Vagina (tissue), 2 donors: Measurements from ENCODE around the gene PTOV1. TPM values are rescaled to one million over a fixed set of nuclear protein-coding genes. Genes with fewer than 3 reads are reported as not detected.

Source experiments
- DNase-seq, 2 donors: peaks; one replicate each; pipeline ENCODE4 v3.0.0-alpha.2; 2017; ENCODE audit errors: extremely low spot score in 2 of 2
- H3K27ac ChIP-seq: fragments of 200-600 bp; sonication (generic); one replicate; pipeline ENCODE4 v1.5.1; 2019
- H3K27me3 ChIP-seq: fragments of 200-600 bp; sonication (generic); one replicate; pipeline ENCODE4 v1.5.1; 2019
- H3K36me3 ChIP-seq, 2 donors: fragments of 200-600 bp; sonication (generic); one replicate each; pipeline ENCODE4 v1.5.1; 2017 to 2019
- H3K4me1 ChIP-seq: fragments of 200-600 bp; sonication (generic); one replicate; pipeline ENCODE4 v1.5.1; 2019
- H3K4me3 ChIP-seq, 2 donors: fragments of 200-600 bp; sonication (generic); 1 replicate in 1 of 2; 2 replicates in 1 of 2; pipeline ENCODE4 v1.5.1; 2016 to 2019
- H3K9me3 ChIP-seq: fragments of 200-600 bp; sonication (generic); one replicate; pipeline ENCODE4 v1.5.1; 2019
- POLR2A ChIP-seq, 2 donors: fragments of 450-650 bp; IDR thresholded peaks; one replicate each; pipeline ENCODE4 v1.6.1; 2017; ENCODE audit warnings: antibody characterized with exemption in 2 of 2, mild to moderate bottlenecking in 2 of 2, moderate library complexity in 2 of 2
- POLR2AphosphoS5 ChIP-seq, 2 donors: sonication (generic); formaldehyde crosslinking; IDR thresholded peaks; one replicate each; pipeline ENCODE4 v1.9.0; 2017; ENCODE audit warnings: antibody characterized with exemption in 2 of 2, mild to moderate bottlenecking in 2 of 2, low read depth in 1 of 2; ENCODE audit not compliant: insufficient read depth in 1 of 2
- intact Hi-C: fragments of 100-400 bp; cut with DNase I; formaldehyde crosslinking; loops from one replicate; pipeline ENCODE4 v1.15.1; 2023
- total RNA-seq: library from RNA; depleted of rRNA; stranded (reverse); fragments of >200 nt; gene quantifications from one replicate; pipeline ENCODE4 v1.2.3, GENCODE V29; 2016
- TF ChIP-seq, protein P1 (sequence below), 3 experiments: fragments of 450-650 bp in 2 of 3; fragments of 200-600 bp in 1 of 3; sonication (generic) in 1 of 3; IDR thresholded peaks; one replicate each; pipeline ENCODE4 v1.5.1; 2017 to 2019; ENCODE audit warnings: antibody characterized with exemption in 3 of 3, mild to moderate bottlenecking in 2 of 3, moderate library complexity in 2 of 3

Gene PTOV1
- total RNA-seq, 1 donor from 2014 or later: 109 TPM

DNA sequence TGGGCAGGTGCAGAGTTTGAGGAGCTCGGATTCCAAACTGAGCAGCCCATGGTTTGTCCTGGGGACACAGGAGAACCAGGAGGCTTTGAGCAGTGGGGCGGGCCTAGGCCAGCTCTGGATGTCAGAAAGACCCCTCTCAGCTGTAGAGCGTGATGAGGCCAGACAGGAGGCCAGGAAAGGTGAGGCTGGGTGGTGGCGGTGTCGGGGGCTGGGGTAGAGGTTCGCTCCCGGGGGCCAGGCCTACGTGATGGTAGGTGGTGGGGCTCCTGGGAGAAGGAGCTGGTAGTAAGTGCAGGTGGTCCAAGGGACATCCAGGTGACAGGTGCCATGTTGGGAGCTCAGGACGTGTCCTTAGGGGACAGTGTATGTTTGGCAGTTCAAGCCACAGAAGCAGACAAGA, 13.5 kb upstream of the PTOV1 start:
- Histone ChIP-seq H3K9me3 (no peaks in the 10 kb centered on the region), H3K27ac (no peak overlapping the region), H3K36me3 (peaks cover 3 to 58% of the 10 kb centered on the region in 2 donors), H3K4me1 (no peaks in the 10 kb centered on the region), H3K27me3 (no peaks in the 10 kb centered on the region), H3K4me3 (no peak overlapping the region)
- intact Hi-C loops: no loop called here
- TF ChIP-seq POLR2AphosphoS5 (IDR thresholded peaks at IDR 0.05; ENCODE audit: insufficient read depth in 1 of 2, low read depth in 1 of 2) (no peak), POLR2A (IDR thresholded peaks at IDR 0.05) (no peak)
- TF ChIP-seq, protein P1, sequence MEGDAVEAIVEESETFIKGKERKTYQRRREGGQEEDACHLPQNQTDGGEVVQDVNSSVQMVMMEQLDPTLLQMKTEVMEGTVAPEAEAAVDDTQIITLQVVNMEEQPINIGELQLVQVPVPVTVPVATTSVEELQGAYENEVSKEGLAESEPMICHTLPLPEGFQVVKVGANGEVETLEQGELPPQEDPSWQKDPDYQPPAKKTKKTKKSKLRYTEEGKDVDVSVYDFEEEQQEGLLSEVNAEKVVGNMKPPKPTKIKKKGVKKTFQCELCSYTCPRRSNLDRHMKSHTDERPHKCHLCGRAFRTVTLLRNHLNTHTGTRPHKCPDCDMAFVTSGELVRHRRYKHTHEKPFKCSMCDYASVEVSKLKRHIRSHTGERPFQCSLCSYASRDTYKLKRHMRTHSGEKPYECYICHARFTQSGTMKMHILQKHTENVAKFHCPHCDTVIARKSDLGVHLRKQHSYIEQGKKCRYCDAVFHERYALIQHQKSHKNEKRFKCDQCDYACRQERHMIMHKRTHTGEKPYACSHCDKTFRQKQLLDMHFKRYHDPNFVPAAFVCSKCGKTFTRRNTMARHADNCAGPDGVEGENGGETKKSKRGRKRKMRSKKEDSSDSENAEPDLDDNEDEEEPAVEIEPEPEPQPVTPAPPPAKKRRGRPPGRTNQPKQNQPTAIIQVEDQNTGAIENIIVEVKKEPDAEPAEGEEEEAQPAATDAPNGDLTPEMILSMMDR (IDR thresholded peaks at IDR 0.05): no peak
- DNase-seq: no peak

DNA sequence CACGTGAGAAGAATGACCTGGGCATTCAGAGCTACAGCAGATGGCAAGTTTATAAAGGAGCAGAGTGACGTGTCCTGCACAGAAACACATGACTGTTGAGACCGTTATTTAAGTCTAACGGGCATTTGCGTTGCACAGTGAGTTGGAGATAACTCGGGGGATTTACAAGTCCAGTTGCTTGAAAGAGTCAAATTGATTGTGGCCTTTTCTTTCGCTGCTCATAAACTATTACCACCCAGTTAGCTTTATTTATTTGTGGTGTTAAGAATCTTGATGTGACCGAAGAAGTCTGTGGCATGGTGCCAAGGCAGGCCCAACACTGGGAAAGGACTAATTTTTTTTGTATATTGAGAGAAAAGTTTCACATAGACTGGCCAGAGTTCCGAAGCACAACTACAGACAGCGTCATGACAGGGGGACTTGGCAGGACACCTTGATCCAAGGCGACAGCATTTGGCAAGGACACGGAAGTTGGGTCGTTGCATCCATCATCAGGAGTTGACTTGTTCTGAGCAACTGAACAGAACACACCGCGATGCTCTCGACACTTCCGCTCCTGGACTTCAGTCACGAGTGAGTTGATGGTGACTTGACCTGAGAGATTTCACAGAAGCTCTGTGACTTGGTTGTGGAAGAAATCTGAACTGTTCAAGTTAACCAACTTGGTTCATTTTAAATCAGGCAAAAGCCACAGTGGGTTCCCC, 11.9 kb upstream of the PTOV1 start:
- H3K36me3 ChIP-seq: peaks cover 0 to 43% of the 10 kb centered on the region in 2 donors
- intact Hi-C loops: no loop called here
- no peak overlapping the region for H3K27ac ChIP-seq
- DNase-seq: no peak
- H3K27me3 ChIP-seq: no peaks in the 10 kb centered on the region
- no peak overlapping the region for H3K4me3 ChIP-seq
- no peak for TF ChIP-seq POLR2AphosphoS5 (IDR thresholded peaks at IDR 0.05; ENCODE audit: insufficient read depth in 1 of 2, low read depth in 1 of 2)
- TF ChIP-seq POLR2A (IDR thresholded peaks at IDR 0.05): no peak
- TF ChIP-seq, protein P1 (IDR thresholded peaks at IDR 0.05): no peak
- H3K4me1 ChIP-seq: no peaks in the 10 kb centered on the region
- H3K9me3 ChIP-seq: no peaks in the 10 kb centered on the region

DNA sequence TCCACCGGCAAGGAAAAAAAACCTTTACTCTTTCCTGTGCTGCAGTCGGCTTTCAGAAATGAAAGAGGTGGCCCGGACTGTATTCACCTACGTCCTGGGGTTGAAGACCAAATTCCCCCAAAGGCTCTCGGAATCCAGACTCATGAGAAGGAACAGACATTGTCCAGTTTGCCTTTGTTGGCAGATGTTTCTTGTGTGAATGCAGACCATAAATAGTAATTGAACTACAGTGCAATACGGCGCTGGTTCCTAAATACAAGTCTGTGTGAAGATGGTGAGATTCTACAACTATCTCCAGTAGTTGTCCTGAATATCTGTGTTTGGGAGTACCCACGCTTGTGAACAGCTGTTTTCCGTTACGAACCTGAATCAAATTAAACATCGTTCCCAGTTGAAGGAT, 11.2 kb upstream of the PTOV1 start:
- no peaks in the 10 kb centered on the region for H3K4me1 ChIP-seq
- H3K9me3 ChIP-seq: no peaks in the 10 kb centered on the region
- no peak overlapping the region for H3K4me3 ChIP-seq
- DNase-seq: no peak
- intact Hi-C loops: loop anchor here (10.0 kb wide), 1 partner anchor 65 kb away; no protein-coding TSS in a partner anchor
- TF ChIP-seq, protein P1 (IDR thresholded peaks at IDR 0.05): no peak
- no peak for TF ChIP-seq POLR2AphosphoS5 (IDR thresholded peaks at IDR 0.05; ENCODE audit: insufficient read depth in 1 of 2, low read depth in 1 of 2)
- no peak for TF ChIP-seq POLR2A (IDR thresholded peaks at IDR 0.05)
- no peaks in the 10 kb centered on the region for H3K27me3 ChIP-seq
- peaks cover 0 to 36% of the 10 kb centered on the region in 2 donors for H3K36me3 ChIP-seq
- H3K27ac ChIP-seq: no peak overlapping the region

DNA sequence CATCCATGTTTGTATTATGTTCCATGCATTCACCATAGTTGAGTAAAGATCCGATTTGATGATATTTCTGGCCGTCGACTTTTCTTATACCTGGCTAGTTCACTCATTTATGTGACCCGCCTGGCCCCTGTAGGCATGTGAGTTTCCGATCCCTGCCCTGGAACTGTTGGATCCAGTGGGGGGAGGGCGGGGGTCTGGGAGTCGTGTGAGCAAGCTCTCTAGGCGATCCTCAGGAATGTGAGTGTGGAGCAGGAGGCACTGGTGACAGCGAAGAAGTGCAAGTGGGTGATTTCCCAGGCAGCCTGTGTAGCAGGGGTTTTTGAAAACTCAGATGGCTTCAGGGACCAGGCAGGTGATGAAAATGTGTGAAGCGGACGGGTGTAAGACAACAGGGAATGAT, 10.6 kb upstream of the PTOV1 start:
- TF ChIP-seq, protein P1 (IDR thresholded peaks at IDR 0.05): no peak
- TF ChIP-seq POLR2A (IDR thresholded peaks at IDR 0.05): no peak
- TF ChIP-seq POLR2AphosphoS5 (IDR thresholded peaks at IDR 0.05; ENCODE audit: insufficient read depth in 1 of 2, low read depth in 1 of 2): no peak
- Histone ChIP-seq H3K9me3 (no peaks in the 10 kb centered on the region), H3K27me3 (no peaks in the 10 kb centered on the region), H3K4me1 (no peaks in the 10 kb centered on the region), H3K27ac (no peak overlapping the region), H3K4me3 (no peak overlapping the region), H3K36me3 (peaks cover 0 to 30% of the 10 kb centered on the region in 2 donors)
- intact Hi-C loops: loop anchor here (10.0 kb wide), 1 partner anchor 66 kb away; no protein-coding TSS in a partner anchor
- DNase-seq: no peak

DNA sequence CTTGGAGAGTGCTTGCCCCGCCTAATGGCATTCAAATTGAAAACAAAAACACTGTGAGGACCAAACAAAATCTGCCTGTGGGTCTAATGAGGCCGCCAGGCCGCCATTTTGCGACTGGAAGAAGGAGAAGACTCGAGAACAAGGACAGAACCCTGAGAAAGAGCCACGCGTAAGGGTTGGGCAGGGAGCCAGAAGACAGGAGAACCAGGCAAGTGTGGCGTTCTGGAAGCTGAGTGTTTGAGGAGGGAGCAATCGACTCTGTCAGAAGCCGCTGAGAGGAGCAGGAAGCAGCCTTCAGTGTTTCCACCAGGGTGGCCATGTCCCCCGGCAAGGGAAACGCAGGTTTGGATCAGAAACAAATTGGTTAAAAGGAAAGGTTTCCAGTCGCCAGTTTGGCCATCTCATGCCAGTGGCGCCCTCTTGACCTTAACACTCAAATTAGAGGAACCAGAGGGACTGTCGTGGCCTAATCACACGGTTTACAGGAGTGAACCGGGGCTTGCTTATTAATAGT, 10.2 kb upstream of the PTOV1 start:
- intact Hi-C loops: loop anchor here (10.0 kb wide), 1 partner anchor 66 kb away; no protein-coding TSS in a partner anchor
- Histone ChIP-seq H3K27me3 (no peaks in the 10 kb centered on the region), H3K27ac (no peak overlapping the region), H3K4me3 (no peak overlapping the region), H3K36me3 (peaks cover 0 to 25% of the 10 kb centered on the region in 2 donors), H3K4me1 (no peaks in the 10 kb centered on the region), H3K9me3 (no peaks in the 10 kb centered on the region)
- DNase-seq: no peak
- TF ChIP-seq, protein P1 (IDR thresholded peaks at IDR 0.05): no peak
- TF ChIP-seq POLR2A (IDR thresholded peaks at IDR 0.05) (no peak), POLR2AphosphoS5 (IDR thresholded peaks at IDR 0.05; ENCODE audit: insufficient read depth in 1 of 2, low read depth in 1 of 2) (no peak)
